NCI-H510A (cell line): ENCODE results near the gene TMEM209.
"Not testable (repeated sequence)": the region's sequence is repeated elsewhere in the genome, so short reads cannot be mapped to it uniquely, and the experiment has no call there.

Source experiments
- DNase-seq: peaks from one replicate; lab custom pipeline; 2025; lab: John Stamatoyannopoulos, UW

The TMEM209 gene

GRCh38 chr7:130127404-130127803 lies 77.8 kb downstream of the TMEM209 start:
- no peak for DNase-seq

DNA sequence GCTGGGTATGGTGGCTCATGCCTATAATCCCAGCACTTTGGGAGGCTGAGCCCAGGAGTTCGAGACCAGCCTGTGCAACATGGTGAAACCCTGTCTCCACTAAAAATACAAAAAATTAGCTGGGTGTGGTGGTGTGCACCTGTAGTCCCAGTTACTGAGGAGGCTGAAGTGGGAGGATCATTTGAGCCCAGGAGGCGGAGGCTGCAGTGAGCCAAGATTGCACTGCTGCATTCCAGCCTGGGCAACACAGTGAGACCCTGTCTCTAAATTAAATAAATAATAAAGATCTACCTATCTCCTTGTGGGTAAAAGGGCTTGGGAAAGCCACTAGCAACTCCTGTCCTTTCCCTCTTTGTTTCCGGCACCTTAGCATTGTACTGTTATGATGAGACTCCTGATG lies 78.4 kb downstream of the TMEM209 start:
- DNase-seq: not testable (repeated sequence)

GRCh38 chr7:130124711-130125110 lies 80.5 kb downstream of the TMEM209 start:
- DNase-seq: no peak

GRCh38 chr7:130123501-130123900 lies 81.7 kb downstream of the TMEM209 start:
- DNase-seq: no peak

DNA sequence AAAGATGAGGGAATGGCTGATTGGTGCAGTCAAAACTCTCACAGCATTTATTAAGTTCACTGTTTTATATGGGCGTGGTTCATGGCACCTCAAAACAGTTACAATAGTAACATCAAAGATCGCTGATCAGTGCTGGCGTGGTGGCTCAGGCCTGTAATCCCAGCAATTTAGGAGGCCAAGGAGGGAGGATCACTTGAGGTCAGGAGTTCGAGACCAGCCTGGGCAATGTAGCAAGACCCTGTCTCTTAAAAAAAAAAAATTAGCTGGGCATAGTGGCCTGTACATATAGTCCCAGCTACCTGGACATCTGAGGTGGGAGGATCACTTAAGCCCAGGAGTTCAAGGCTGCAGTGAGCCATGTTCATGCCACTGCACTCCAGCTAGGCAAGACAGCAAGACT lies 86.4 kb downstream of the TMEM209 start:
- DNase-seq: no peak

GRCh38 chr7:130118294-130118693 lies 86.9 kb downstream of the TMEM209 start:
- no peak for DNase-seq

GRCh38 chr7:130114776-130115175 lies 90.4 kb downstream of the TMEM209 start:
- DNase-seq: no peak
